Liver (tissue), 9 donors: ENCODE results near the gene RIMBP2. TPM values are rescaled to one million over a fixed set of nuclear protein-coding genes. Genes with fewer than 3 reads are reported as not detected.

Experiments used
- DNase-seq: peaks from one replicate; pipeline ENCODE4 v3.0.0-alpha.2; 2017; ENCODE audit warnings: low spot score
- H3K27ac ChIP-seq, 2 donors: one replicate each; pipeline ENCODE4 v1.7.0; 2013; ENCODE audit warnings: inconsistent platforms in 2 of 2, low read length in 2 of 2, control low read depth in 1 of 2, low read depth in 1 of 2, mild to moderate bottlenecking in 1 of 2
- H3K27me3 ChIP-seq, 4 donors: one replicate each; pipeline versions ENCODE4 v1.6.1 to v1.7.0; 2013; ENCODE audit warnings: low read length in 3 of 4, inconsistent platforms in 1 of 4, mild to moderate bottlenecking in 1 of 4, moderate library complexity in 1 of 4; ENCODE audit not compliant: control insufficient read depth in 4 of 4, insufficient read depth in 4 of 4
- H3K36me3 ChIP-seq, 4 donors: one replicate each; pipeline versions ENCODE4 v1.6.1 to v1.7.0; 2013; ENCODE audit warnings: low read length in 3 of 4, mild to moderate bottlenecking in 3 of 4, low read depth in 1 of 4, moderate library complexity in 1 of 4; ENCODE audit not compliant: control insufficient read depth in 4 of 4, insufficient read depth in 3 of 4
- H3K4me1 ChIP-seq, 4 donors: one replicate each; pipeline versions ENCODE4 v1.6.1 to v1.7.0; 2013; ENCODE audit warnings: low read length in 3 of 4, mild to moderate bottlenecking in 3 of 4, moderate library complexity in 1 of 4; ENCODE audit not compliant: control insufficient read depth in 4 of 4, insufficient read depth in 4 of 4
- H3K4me3 ChIP-seq, 3 donors: one replicate each; pipeline versions ENCODE4 v1.6.1 to v1.7.0; 2013; ENCODE audit warnings: low read length in 3 of 3, control low read depth in 1 of 3, low read depth in 1 of 3, mild to moderate bottlenecking in 1 of 3
- H3K9ac ChIP-seq, 2 donors: one replicate each; pipeline ENCODE4 v1.7.0; 2013; ENCODE audit warnings: low read length in 2 of 2, mild to moderate bottlenecking in 2 of 2, moderate library complexity in 2 of 2, control low read depth in 1 of 2, low read depth in 1 of 2
- H3K9me3 ChIP-seq, 4 donors: one replicate each; pipeline versions ENCODE4 v1.6.1 to v1.7.0; 2013; ENCODE audit warnings: low read length in 3 of 4; ENCODE audit not compliant: control insufficient read depth in 4 of 4
- ATF3 ChIP-seq: IDR thresholded peaks from 2 replicates; pipeline ENCODE4 v1.6.1; 2016; ENCODE audit warnings: antibody characterized with exemption
- CTCF ChIP-seq: fragments of 150-350 bp; IDR thresholded peaks from 2 replicates; pipeline ENCODE4 v1.5.1; 2017; ENCODE audit warnings: improper control_type of control experiment, low read depth, low read length; ENCODE audit not compliant: missing input control
- EGR1 ChIP-seq, 2 donors: IDR thresholded peaks; 2 replicates each; pipeline ENCODE4 v1.6.1; 2016 to 2018; ENCODE audit warnings: antibody characterized with exemption in 2 of 2, low read depth in 2 of 2
- FOXA1 ChIP-seq: IDR thresholded peaks from 2 replicates; pipeline ENCODE4 v1.6.1; 2016; ENCODE audit warnings: antibody characterized with exemption
- FOXA2 ChIP-seq: IDR thresholded peaks from 2 replicates; pipeline ENCODE4 v1.6.1; 2016; ENCODE audit warnings: antibody characterized with exemption
- HNF4A ChIP-seq, 2 donors: conservative IDR thresholded peaks; 2 replicates each; pipeline ENCODE4 v1.6.1; 2016; ENCODE audit warnings: antibody characterized with exemption in 2 of 2, mild to moderate bottlenecking in 2 of 2
- HNF4G ChIP-seq: IDR thresholded peaks from 2 replicates; pipeline ENCODE4 v1.6.1; 2016; ENCODE audit warnings: antibody characterized with exemption
- MAX ChIP-seq: IDR thresholded peaks from 2 replicates; pipeline ENCODE4 v1.6.1; 2016; ENCODE audit warnings: antibody characterized with exemption
- NR2F2 ChIP-seq: IDR thresholded peaks from 2 replicates; pipeline ENCODE4 v1.6.1; 2016; ENCODE audit warnings: antibody characterized with exemption
- RAD21 ChIP-seq, 2 donors: IDR thresholded peaks; 2 replicates each; pipeline ENCODE4 v1.6.1; 2016; ENCODE audit warnings: antibody characterized with exemption in 2 of 2, mild to moderate bottlenecking in 2 of 2
- REST ChIP-seq: IDR thresholded peaks from 2 replicates; pipeline ENCODE4 v1.6.1; 2016; ENCODE audit warnings: antibody characterized with exemption, mild to moderate bottlenecking
- RXRA ChIP-seq, 2 donors: IDR thresholded peaks; 2 replicates each; pipeline ENCODE4 v1.6.1; 2017 to 2018; ENCODE audit warnings: antibody characterized with exemption in 2 of 2, mild to moderate bottlenecking in 1 of 2
- SP1 ChIP-seq: IDR thresholded peaks from 2 replicates; pipeline ENCODE4 v1.6.1; 2018; ENCODE audit warnings: antibody characterized with exemption, mild to moderate bottlenecking
- TAF1 ChIP-seq: conservative IDR thresholded peaks from 2 replicates; pipeline ENCODE4 v1.6.1; 2016; ENCODE audit warnings: antibody characterized with exemption, mild to moderate bottlenecking
- YY1 ChIP-seq: IDR thresholded peaks from 2 replicates; pipeline ENCODE4 v1.6.1; 2016; ENCODE audit warnings: antibody characterized with exemption, mild to moderate bottlenecking
- WGBS: extraction: QIAGEN DNeasy Blood & Tissue Kit; methylation state at CpG from one replicate; pipeline ENCODE4 v1.1.7; 2013; 5-methylcytosine and 5-hydroxymethylcytosine counted together
- polyA plus RNA-seq, 2 donors: library from polyadenylated mRNA; stranded (reverse) in 1 of 2; unstranded in 1 of 2; fragments of 200-250 nt in 1 of 2; fragments of >200 nt in 1 of 2; fragmentation: Nextera tagmentation in 1 of 2; extraction: Ambion mirVana in 1 of 2; gene quantifications; one replicate each; pipeline versions ENCODE4 v1.2.1 to v1.2.3, GENCODE V29; 2013 to 2015
- total RNA-seq, 2 donors: library from RNA; depleted of rRNA; stranded (reverse); fragments of >200 nt; gene quantifications; one replicate each; pipeline ENCODE4 v1.2.3, GENCODE V29; 2014
- TF ChIP-seq, protein P1 (sequence below): IDR thresholded peaks from 2 replicates; pipeline ENCODE4 v1.6.1; 2016; ENCODE audit warnings: antibody characterized with exemption
- donor health status: healthy.
- donor health status: healthy.
- donor health status: healthy.
- donor health status: healthy.
- donor health status: healthy.

Gene RIMBP2
- total and polyA plus RNA-seq, 4 donors: 0.01 to 0.17 (median 0.09) TPM; not detected in 1

DNA sequence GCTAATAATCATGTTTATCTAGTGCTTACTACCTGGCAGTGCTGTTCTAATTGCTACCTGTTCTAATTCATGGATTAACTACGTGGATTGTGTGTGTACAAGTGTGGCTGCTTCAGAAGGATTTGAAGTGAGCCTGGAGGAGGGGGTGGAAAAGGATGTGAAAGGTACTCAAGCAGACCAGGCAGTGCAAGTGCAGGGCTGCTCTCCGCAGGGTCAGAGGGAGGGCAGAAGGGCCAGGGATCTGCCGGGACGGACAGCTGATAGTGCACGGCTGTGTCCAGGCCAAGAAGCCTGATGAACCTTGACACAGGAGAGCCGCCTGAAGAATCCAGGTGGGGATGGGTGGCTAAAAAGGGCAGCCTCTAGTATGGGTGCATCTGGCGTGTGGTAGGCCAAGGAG lies 349.9 kb downstream of the RIMBP2 start:
- Histone ChIP-seq H3K36me3 (no peaks in the 10 kb centered on the region), H3K4me1 (no peaks in the 10 kb centered on the region), H3K9me3 (no peaks in the 10 kb centered on the region), H3K9ac (no peak overlapping the region), H3K4me3 (no peak overlapping the region), H3K27ac (no peak overlapping the region), H3K27me3 (no peaks in the 10 kb centered on the region)
- no peak for DNase-seq
- TF ChIP-seq FOXA2 (no peak), SP1 (no peak), HNF4A (conservative IDR thresholded peaks at IDR 0.05) (no peak), TAF1 (no peak), EGR1 (IDR thresholded peaks at IDR 0.05; ENCODE audit: low read depth in 2 of 2) (no peak), REST (no peak), RAD21 (IDR thresholded peaks at IDR 0.05) (no peak), RXRA (IDR thresholded peaks at IDR 0.05) (no peak), NR2F2 (no peak), FOXA1 (no peak), MAX (no peak), ATF3 (no peak), CTCF (no peak), HNF4G (no peak), YY1 (no peak)
- TF ChIP-seq, protein P1, sequence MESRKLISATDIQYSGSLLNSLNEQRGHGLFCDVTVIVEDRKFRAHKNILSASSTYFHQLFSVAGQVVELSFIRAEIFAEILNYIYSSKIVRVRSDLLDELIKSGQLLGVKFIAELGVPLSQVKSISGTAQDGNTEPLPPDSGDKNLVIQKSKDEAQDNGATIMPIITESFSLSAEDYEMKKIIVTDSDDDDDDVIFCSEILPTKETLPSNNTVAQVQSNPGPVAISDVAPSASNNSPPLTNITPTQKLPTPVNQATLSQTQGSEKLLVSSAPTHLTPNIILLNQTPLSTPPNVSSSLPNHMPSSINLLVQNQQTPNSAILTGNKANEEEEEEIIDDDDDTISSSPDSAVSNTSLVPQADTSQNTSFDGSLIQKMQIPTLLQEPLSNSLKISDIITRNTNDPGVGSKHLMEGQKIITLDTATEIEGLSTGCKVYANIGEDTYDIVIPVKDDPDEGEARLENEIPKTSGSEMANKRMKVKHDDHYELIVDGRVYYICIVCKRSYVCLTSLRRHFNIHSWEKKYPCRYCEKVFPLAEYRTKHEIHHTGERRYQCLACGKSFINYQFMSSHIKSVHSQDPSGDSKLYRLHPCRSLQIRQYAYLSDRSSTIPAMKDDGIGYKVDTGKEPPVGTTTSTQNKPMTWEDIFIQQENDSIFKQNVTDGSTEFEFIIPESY: no peak
- WGBS: 78% methylated on average over 7 of the region's 7 CpGs

DNA sequence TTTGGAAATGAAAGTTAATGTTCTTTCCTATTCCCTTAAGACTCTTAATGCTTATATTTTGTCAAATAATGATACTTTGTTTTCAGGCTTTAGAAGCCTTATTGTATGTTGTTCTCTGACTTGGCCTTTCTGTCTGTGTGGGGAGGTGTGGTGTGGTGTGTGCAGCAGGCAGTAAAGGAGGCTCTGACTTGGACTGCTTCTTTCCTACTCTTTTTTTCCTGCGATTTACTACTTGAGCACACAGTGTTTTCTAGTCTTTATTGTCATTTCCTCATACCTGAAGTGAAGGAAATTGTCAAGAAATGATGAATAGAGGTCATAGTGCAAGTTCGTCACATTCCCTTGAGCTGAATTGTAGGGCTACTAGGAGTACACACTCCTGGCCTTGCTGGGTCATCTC lies 351.5 kb downstream of the RIMBP2 start:
- TF ChIP-seq, protein P1: no peak
- TF ChIP-seq RXRA (IDR thresholded peaks at IDR 0.05): no peak
- TF ChIP-seq FOXA2: no peak
- no peak for TF ChIP-seq SP1
- TF ChIP-seq TAF1: no peak
- TF ChIP-seq ATF3: no peak
- TF ChIP-seq RAD21 (IDR thresholded peaks at IDR 0.05): no peak
- no peak for TF ChIP-seq YY1
- no peak for TF ChIP-seq REST
- no peak for TF ChIP-seq FOXA1
- TF ChIP-seq MAX: no peak
- no peak for TF ChIP-seq HNF4A (conservative IDR thresholded peaks at IDR 0.05)
- Histone ChIP-seq H3K9ac (no peak overlapping the region), H3K27me3 (no peaks in the 10 kb centered on the region)

More for the DNA sequence above, 351.5 kb downstream of the RIMBP2 start:
- no peak overlapping the region for H3K4me3 ChIP-seq
- no peak for DNase-seq
- no peak overlapping the region for H3K27ac ChIP-seq
- WGBS: 85% methylated on average over 2 of the region's 2 CpGs
- no peaks in the 10 kb centered on the region for H3K4me1 ChIP-seq
- no peaks in the 10 kb centered on the region for H3K36me3 ChIP-seq
- H3K9me3 ChIP-seq: no peaks in the 10 kb centered on the region
